ENCODE measurements around the gene MUC13.
"Not testable (repeated sequence)": the region's sequence is repeated elsewhere in the genome, so short reads cannot be mapped to it uniquely, and the experiment has no call there.

MUC13 gene

DNA sequence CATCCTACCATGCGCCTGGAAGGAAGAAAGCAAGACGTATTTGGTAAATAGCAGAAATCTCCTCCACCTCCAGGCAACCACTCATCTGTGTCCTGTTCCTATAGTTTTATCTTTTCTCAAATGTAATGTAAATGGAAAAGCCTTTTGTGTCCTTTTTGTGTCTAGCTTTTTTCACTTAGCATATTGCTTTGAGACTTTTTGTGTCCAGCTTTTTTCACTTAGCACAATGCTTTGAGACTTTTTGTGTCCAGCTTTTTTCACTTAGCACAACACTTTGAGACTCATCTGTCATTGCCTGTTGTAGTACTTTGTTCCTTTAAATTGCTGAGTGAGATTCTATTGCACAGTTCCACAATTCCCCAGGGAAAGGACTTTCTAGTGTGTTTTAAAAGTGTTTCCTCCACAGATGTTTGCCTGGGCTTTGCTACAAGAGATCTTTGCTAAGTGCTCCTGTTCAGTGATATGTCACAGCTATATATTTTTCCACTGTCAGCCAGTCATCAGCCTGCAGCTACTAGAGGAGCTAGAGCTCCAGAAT is 27.9 kb upstream of the MUC13 start:
- no peaks in the 10 kb centered on the region for H3K9me3 Mint-ChIP-seq
- H3K27me3 Mint-ChIP-seq: peaks cover 21% of the 10 kb centered on the region
- no peak overlapping the region for H3K4me3 Mint-ChIP-seq
- CTCF ChIA-PET: interaction anchor here (0.6 kb wide), 1 partner anchor 9 kb away, joined by 3 read pairs; no protein-coding TSS in a partner anchor
- no peaks in the 10 kb centered on the region for H3K36me3 Mint-ChIP-seq
- no peak for DNase-seq
- no peak overlapping the region for H3K27ac Mint-ChIP-seq
- no peaks in the 10 kb centered on the region for H3K4me1 Mint-ChIP-seq

- DNase-seq: no peak
- Mint-ChIP-seq H3K4me3 (no peak overlapping the region), H3K27me3 (peaks cover 21% of the 10 kb centered on the region), H3K4me1 (no peaks in the 10 kb centered on the region), H3K36me3 (no peaks in the 10 kb centered on the region), H3K9me3 (no peaks in the 10 kb centered on the region), H3K27ac (no peak overlapping the region)
- CTCF ChIA-PET: interaction anchor here (1.0 to 1.1 kb wide), 2 partner anchors 26 to 205 kb away, joined by 3 read pairs; partner anchors contain the start of gene MUC13
Measured at GRCh38 chr3:124960698-124961097, 26.1 kb upstream of the MUC13 start.

- H3K4me1 Mint-ChIP-seq: no peaks in the 10 kb centered on the region
- H3K27ac Mint-ChIP-seq: no peak overlapping the region
- no peak overlapping the region for H3K4me3 Mint-ChIP-seq
- H3K27me3 Mint-ChIP-seq: peaks cover 25% of the 10 kb centered on the region
- H3K36me3 Mint-ChIP-seq: no peaks in the 10 kb centered on the region
- CTCF ChIA-PET: no interaction called here
- no peaks in the 10 kb centered on the region for H3K9me3 Mint-ChIP-seq
- DNase-seq: no peak
Measured at GRCh38 chr3:124960105-124960504, 25.6 kb upstream of the MUC13 start.

DNA sequence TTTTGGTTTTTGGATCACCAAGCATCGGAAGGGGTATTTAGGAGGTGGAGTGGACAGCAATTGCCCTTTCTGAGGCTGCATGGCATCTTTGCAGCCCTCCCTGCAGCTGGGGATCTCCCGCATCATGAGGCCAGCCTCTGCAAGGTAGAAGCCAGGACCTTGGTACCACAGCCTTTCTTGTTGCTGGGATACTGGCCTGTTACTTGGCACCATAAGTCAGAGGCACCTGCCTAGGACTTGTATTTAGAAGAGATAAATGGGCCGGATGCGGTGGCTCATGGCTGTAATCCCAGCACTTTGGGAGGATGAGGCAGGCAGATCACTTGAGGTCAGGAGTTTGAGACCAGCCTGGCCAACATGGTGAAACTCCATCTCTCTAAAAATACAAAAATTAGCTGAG is 23.4 kb upstream of the MUC13 start:
- H3K36me3 Mint-ChIP-seq, H3K27ac Mint-ChIP-seq, H3K4me3 Mint-ChIP-seq, H3K4me1 Mint-ChIP-seq, CTCF ChIA-PET, DNase-seq, H3K9me3 Mint-ChIP-seq: not testable (repeated sequence)
- peaks cover 37% of the 10 kb centered on the region for H3K27me3 Mint-ChIP-seq

GRCh38 chr3:124952282-124952855 is 17.8 kb upstream of the MUC13 start:
- H3K4me1 Mint-ChIP-seq: no peaks in the 10 kb centered on the region
- no peak overlapping the region for H3K4me3 Mint-ChIP-seq
- no peaks in the 10 kb centered on the region for H3K9me3 Mint-ChIP-seq
- no peaks in the 10 kb centered on the region for H3K36me3 Mint-ChIP-seq
- DNase-seq: no peak
- H3K27ac Mint-ChIP-seq: no peak overlapping the region
- H3K27me3 Mint-ChIP-seq: peaks cover 21% of the 10 kb centered on the region
- CTCF ChIA-PET: no interaction called here

DNA sequence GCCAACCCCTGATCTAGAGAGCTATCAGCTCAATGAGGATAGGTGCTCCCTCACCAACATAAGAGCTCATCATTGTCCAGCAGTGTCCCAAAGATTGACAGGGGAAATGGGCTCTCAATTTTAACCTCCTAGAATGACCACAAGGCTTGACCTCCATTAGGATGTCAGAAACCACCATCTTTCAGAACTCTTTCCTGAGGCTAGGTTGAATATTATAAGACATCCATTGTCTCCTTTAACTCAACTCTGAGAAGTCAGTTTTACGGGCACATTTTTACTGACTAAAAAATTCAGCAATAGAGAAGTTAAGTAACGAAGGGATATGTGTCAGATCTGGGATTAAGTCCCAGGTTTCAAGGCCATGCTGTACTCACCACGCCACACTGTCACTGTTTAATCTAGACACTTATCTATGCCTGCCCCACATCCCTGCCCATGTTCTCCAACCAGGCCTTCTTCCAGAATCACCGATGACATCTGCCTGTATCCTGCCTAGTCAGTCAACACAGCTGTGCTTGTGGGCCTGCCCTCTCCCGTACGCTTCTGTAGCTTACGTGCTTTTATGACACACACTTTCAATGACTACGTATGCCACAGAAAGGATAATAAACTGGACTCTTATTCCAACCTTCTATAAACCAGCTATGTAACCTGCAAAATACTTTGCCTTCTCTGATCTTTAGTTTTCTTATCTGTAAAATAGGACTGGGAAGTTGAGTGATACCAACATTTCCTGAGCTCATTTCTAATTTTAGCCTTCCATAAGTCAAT is 17.1 kb upstream of the MUC13 start:
- Mint-ChIP-seq H3K4me3 (no peak overlapping the region), H3K36me3 (no peaks in the 10 kb centered on the region), H3K4me1 (no peaks in the 10 kb centered on the region), H3K9me3 (no peaks in the 10 kb centered on the region), H3K27me3 (peaks cover 22% of the 10 kb centered on the region), H3K27ac (no peak overlapping the region)
- CTCF ChIA-PET: no interaction called here
- no peak for DNase-seq

- H3K27ac Mint-ChIP-seq: no peak overlapping the region
- no peaks in the 10 kb centered on the region for H3K9me3 Mint-ChIP-seq
- CTCF ChIA-PET: no interaction called here
- H3K4me3 Mint-ChIP-seq: no peak overlapping the region
- H3K27me3 Mint-ChIP-seq: peaks cover 21% of the 10 kb centered on the region
- no peaks in the 10 kb centered on the region for H3K36me3 Mint-ChIP-seq
- DNase-seq: no peak
- no peaks in the 10 kb centered on the region for H3K4me1 Mint-ChIP-seq
Measured at GRCh38 chr3:124950026-124950425, 15.5 kb upstream of the MUC13 start.

GRCh38 chr3:124942613-124943012 is 8.1 kb upstream of the MUC13 start:
- Mint-ChIP-seq H3K9me3 (no peaks in the 10 kb centered on the region), H3K4me1 (no peaks in the 10 kb centered on the region), H3K27me3 (peaks cover 35% of the 10 kb centered on the region), H3K36me3 (no peaks in the 10 kb centered on the region), H3K4me3 (no peak overlapping the region), H3K27ac (no peak overlapping the region)
- no peak for DNase-seq
- CTCF ChIA-PET: no interaction called here

DNA sequence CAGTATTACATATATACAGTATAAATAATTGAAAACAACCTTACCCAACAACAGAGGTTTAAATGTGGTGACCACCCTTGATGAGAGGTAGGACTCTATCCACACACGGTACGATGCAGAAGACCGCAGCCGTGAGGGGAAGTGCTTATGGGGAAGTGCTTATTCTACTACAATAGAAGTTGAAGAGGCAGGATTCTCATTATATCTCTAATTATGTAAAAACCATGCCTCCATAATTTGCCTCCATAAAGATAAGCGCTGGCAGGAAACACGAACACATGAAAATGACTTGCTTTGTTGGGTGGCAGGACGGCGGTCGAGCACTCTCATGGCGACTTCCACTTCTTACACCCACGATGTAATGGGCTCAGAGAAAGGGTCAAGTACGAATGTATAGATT is 7.2 kb upstream of the MUC13 start:
- Mint-ChIP-seq H3K4me3 (no peak overlapping the region), H3K4me1 (no peaks in the 10 kb centered on the region), H3K27me3 (peaks cover 34% of the 10 kb centered on the region), H3K9me3 (no peaks in the 10 kb centered on the region), H3K36me3 (no peaks in the 10 kb centered on the region), H3K27ac (no peak overlapping the region)
- DNase-seq: no peak
- CTCF ChIA-PET: no interaction called here

- no peak overlapping the region for H3K4me3 Mint-ChIP-seq
- H3K36me3 Mint-ChIP-seq: no peaks in the 10 kb centered on the region
- CTCF ChIA-PET: no interaction called here
- peaks cover 34% of the 10 kb centered on the region for H3K27me3 Mint-ChIP-seq
- no peaks in the 10 kb centered on the region for H3K9me3 Mint-ChIP-seq
- no peak overlapping the region for H3K27ac Mint-ChIP-seq
- DNase-seq: no peak
- H3K4me1 Mint-ChIP-seq: no peaks in the 10 kb centered on the region
Measured at GRCh38 chr3:124939661-124940060, 5.1 kb upstream of the MUC13 start.

GRCh38 chr3:124938896-124939295 is 4.3 kb upstream of the MUC13 start:
- Mint-ChIP-seq H3K36me3 (no peaks in the 10 kb centered on the region), H3K9me3 (no peaks in the 10 kb centered on the region), H3K27me3 (peaks cover 36% of the 10 kb centered on the region), H3K4me3 (no peak overlapping the region), H3K4me1 (no peaks in the 10 kb centered on the region), H3K27ac (no peak overlapping the region)
- DNase-seq: no peak
- CTCF ChIA-PET: interaction anchor here (0.8 kb wide), 1 partner anchor 23 kb away, joined by 3 read pairs; no protein-coding TSS in a partner anchor

- peaks cover 49% of the 10 kb centered on the region for H3K27me3 Mint-ChIP-seq
- H3K27ac Mint-ChIP-seq: no peak overlapping the region
- no peaks in the 10 kb centered on the region for H3K4me1 Mint-ChIP-seq
- no peak overlapping the region for H3K4me3 Mint-ChIP-seq
- CTCF ChIA-PET: no interaction called here
- DNase-seq: no peak
- H3K9me3 Mint-ChIP-seq: no peaks in the 10 kb centered on the region
- H3K36me3 Mint-ChIP-seq: no peaks in the 10 kb centered on the region
Measured at GRCh38 chr3:124937049-124937448, 2.5 kb upstream of the MUC13 start.

- no peaks in the 10 kb centered on the region for H3K36me3 Mint-ChIP-seq
- H3K27me3 Mint-ChIP-seq: peaks cover 40% of the 10 kb centered on the region
- H3K4me3 Mint-ChIP-seq: no peak overlapping the region
- no peaks in the 10 kb centered on the region for H3K9me3 Mint-ChIP-seq
- H3K27ac Mint-ChIP-seq: no peak overlapping the region
- DNase-seq: no peak
- no peaks in the 10 kb centered on the region for H3K4me1 Mint-ChIP-seq
- CTCF ChIA-PET: no interaction called here
Measured at GRCh38 chr3:124935794-124936542, 1.4 kb upstream of the MUC13 start.

DNA sequence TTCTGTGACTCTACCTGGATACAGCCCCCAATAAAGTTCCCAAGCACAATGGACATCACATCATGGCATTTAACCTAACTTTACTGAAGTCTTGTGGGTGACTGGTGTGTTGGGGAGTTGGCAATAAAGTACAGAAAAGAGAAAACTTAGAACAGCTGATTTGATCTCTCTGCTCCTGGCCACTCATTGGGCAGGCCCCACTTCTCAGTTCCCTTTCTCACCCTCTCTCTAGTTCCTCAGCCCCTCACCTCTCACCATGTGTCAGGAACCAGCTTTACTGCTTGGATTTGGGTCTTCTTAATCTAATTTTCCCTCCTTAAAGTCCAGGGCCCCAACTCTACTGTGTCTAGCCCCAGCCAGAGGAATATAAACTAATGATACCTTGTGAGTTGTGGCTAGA is 713 bp upstream of the MUC13 start:
- H3K27ac Mint-ChIP-seq: no peak overlapping the region
- H3K9me3 Mint-ChIP-seq: no peaks in the 10 kb centered on the region
- H3K36me3 Mint-ChIP-seq: no peaks in the 10 kb centered on the region
- peaks cover 42% of the 10 kb centered on the region for H3K27me3 Mint-ChIP-seq
- no peak for DNase-seq
- CTCF ChIA-PET: no interaction called here
- no peaks in the 10 kb centered on the region for H3K4me1 Mint-ChIP-seq
- H3K4me3 Mint-ChIP-seq: no peak overlapping the region

Data from activated naive CD4-positive, alpha-beta T cell treated with anti-CD3 and anti-CD28 coated beads, Interleukin-2, amount 10 ng/mL, durations not matched to agents 7 days and 5 days (primary cell).